Measurements from ENCODE around the gene OAS2.

- TF ChIP-seq, protein P1, sequence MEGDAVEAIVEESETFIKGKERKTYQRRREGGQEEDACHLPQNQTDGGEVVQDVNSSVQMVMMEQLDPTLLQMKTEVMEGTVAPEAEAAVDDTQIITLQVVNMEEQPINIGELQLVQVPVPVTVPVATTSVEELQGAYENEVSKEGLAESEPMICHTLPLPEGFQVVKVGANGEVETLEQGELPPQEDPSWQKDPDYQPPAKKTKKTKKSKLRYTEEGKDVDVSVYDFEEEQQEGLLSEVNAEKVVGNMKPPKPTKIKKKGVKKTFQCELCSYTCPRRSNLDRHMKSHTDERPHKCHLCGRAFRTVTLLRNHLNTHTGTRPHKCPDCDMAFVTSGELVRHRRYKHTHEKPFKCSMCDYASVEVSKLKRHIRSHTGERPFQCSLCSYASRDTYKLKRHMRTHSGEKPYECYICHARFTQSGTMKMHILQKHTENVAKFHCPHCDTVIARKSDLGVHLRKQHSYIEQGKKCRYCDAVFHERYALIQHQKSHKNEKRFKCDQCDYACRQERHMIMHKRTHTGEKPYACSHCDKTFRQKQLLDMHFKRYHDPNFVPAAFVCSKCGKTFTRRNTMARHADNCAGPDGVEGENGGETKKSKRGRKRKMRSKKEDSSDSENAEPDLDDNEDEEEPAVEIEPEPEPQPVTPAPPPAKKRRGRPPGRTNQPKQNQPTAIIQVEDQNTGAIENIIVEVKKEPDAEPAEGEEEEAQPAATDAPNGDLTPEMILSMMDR (IDR thresholded peaks at IDR 0.05; ENCODE audit: insufficient read depth, low read depth, low read length), result no peak
- no peak for TF ChIP-seq EZH2 (IDR thresholded peaks at IDR 0.05; ENCODE audit: insufficient read depth, low read length)
Measured at GRCh38 chr12:112946236-112947000, 31.9 kb upstream of the OAS2 start.
